Pons (tissue), 1 donor: ENCODE measurements around the gene GPC2.
"Not testable (repeated sequence)": the region's sequence is repeated elsewhere in the genome, so short reads cannot be mapped to it uniquely, and the experiment has no call there.

ENCODE experiments used
- DNase-seq: peaks from one replicate; pipeline ENCODE4 v3.0.0-alpha.2; 2016; ENCODE audit warnings: low spot score

GPC2 gene

DNA sequence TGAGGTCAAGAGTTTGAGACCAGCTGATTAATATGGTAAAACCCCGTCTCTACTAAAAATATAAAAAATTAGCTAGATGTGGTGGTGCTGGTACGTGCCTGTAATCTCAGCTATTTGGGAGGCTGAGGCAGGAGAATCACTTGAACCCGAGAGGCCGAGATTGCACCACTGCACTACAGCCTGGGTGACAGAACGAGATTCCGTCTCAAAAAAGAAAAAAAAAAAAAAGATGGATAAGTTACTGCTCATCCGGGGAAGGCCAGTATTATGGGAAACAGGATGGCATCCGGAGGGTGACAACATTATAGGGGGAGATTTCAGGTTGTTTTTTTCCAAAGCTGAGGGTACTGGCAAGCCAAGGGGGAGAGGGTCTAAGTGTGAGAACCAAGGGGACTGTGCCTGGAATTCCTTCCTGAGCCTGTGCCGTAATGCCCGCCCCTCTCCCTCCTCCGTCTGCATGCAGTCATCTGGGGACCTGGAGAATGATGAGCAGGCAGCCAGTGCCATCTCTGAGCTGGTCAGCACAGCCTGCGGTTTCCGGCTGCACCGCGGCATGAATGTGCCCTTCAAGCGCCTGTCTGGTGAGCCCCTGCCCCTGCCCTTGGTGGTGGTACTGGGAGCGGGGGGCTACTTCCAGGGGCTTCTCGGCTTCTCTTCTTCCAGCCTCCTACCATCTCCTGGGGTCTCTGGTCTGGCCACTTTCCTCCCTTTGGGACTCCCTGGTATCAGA is 24.1 kb downstream of the GPC2 start:
- DNase-seq, result no peak

DNA sequence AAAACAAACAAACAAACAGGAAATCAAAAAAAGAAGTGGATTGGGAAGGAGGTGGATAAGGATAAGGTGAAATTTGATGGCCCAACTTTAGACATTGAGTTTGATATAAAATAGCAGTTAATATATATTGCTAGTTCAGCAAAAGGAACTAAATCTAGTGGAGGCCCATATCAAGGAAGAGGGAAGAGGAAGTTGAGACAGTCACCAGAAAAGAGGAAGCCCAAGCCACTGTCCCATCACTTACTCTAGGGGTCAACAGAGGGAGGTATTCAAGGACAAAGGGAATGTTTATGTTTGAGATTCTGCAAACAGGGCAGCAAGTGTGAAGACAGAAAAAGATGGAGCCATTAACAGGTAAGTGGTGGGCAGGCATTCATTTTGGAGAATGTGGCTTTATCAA is 24.8 kb downstream of the GPC2 start:
- DNase-seq, result peak; percentile 61

DNA sequence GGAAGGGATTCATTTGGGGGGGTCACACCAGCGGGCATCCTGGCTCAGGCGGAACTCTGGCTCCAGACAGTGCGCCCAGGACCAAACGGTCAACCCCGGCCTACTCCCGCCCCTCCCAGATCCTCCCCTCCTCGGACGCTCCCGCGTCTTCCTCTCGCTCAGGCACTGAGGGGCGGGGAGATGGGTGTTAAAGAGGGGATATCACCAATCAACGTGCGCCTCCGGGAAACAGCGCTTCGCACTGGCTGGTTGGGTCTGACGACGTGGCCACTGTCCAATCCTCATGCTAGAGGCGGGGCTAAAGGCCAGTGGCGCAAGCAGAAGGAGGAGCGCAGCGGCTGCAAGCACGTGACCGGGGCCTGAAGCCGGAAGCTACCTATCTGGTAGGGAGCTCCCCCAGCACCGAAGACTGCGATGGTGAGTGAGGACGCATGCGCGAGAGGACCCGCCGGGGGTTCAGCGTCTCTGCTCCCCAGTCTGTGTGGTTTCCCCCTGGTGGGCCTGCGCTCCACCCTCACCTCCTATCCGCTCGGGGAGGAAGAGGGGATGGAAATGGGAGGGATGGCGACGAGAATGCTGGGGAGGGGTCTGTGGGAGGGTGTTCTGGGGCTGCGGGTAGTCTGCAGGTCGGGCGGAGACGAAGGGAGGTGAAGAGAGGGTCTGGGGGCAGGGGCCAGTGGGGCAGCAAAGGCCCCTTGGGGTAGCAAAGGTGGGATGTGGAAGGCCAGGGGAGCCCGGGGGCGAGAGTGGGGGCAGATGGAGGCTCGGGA is 28.4 kb downstream of the GPC2 start, which contains the start of gene LAMTOR4:
Gene LAMTOR4, plus strand, starts transcription at position 360 of the 770 bp plus-strand sequence. Its CDS starts 55 bp downstream, at position 415.
- peak; percentile 100 for DNase-seq

- no peak for DNase-seq
Measured at GRCh38 chr7:100148225-100148558, 29.0 kb downstream of the GPC2 start.

DNA sequence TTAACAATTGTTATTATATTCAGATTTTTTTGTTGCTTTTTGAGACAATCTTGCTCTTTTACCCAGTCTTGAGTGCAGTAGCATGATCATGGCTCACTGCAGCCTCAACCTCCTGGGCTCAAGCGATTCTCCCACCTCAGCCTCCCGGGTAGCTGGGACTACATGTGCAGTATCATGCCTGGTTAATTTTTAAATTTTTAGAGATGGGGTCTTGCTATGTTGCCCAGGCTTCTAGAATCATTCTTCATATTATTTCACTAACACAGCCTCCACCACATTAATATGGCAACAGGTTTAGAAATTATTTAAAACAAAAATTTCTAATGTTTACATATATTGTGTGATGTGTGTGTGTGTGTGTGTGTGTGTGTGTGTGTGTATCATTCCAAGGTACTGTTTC is 29.9 kb downstream of the GPC2 start:
- no peak for DNase-seq

GRCh38 chr7:100146350-100146749 is 30.8 kb downstream of the GPC2 start:
- not testable (repeated sequence) for DNase-seq

GRCh38 chr7:100142461-100142860 is 34.7 kb downstream of the GPC2 start:
- DNase-seq, result no peak

DNA sequence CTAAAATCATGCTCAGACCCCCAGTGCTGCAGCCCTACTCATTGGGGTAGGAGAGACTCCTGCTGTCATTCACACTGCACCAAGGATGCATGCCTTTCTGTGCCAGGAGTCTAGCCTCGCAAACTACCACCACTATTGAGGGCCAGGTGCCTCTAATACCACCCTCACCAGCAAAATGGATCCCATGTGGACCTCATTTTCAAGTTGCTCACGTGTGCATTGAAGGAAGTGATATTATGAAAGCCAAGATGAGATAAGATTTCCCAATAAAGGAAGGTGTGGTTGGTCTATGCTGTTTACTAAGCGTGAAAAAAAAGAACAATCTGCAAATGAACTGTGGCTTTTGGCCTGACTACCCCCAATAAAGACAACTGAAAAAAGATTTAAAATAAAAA is 35.6 kb downstream of the GPC2 start:
- DNase-seq, result no peak

- no peak for DNase-seq
Measured at GRCh38 chr7:100137851-100138760, 39.1 kb downstream of the GPC2 start.

- DNase-seq, result peak; percentile 68
Measured at GRCh38 chr7:100132697-100133151, 44.5 kb downstream of the GPC2 start.

GRCh38 chr7:100132126-100132525 is 45.1 kb downstream of the GPC2 start:
- no peak for DNase-seq

DNA sequence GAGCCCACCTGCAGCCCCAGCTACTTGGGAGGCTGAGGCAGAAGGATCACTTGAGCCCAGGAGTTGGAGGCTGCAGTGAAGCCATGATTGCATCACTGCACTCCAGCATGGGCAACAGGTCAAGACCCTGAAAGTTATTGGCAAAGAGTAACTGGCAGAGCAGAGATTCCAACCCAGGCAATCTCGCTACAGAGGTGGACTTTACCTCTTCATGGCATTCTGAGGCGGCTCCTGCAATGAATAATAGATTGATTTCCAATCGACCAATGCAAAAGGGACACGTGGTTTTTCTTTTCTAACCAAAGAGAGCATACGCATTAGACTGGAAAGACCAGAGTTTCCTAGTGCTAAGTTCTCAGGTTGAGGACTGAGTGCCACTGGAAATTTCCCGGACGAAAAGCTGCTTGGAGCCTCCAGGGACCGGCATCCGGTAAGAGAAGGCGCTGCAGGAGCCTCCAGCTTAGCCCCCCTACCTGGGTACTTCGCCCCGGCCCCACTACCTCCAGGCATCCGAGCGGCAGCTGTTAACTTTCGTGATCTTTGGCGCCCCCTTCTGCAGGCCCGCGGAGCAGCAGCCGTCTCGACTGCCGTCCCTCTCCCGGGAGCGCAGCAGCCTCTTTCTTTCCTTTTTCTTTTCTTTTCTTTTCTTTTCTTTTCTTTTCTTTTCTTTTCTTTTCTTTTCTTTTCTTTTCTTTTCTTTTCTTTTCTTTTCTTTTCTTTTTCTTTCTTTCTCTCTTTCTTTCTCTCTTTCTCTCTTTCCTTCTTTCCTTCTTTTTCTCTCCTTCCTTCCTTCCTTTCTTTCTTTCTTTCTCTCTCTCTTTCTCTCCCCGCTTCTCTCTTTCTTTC is 46.4 kb downstream of the GPC2 start:
- DNase-seq, result no peak

GRCh38 chr7:100130220-100130607 is 47.0 kb downstream of the GPC2 start:
- DNase-seq, result not testable (repeated sequence)

DNA sequence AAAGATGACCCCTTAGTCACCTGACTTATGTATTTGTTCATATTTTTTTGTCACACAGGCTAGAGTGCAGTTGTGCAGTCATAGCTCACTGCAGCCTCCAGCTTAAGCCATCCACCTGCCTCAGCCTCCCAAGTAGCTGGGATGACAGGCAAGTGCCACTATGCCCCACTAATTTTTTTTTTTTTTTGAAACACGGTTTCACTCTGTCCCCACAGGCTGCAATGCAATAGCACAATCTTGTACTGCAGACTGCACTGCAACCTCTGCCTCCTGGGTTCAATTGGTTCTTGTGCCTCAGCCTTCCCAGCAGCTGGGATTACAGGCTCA is 48.6 kb downstream of the GPC2 start:
- DNase-seq, result no peak

DNA sequence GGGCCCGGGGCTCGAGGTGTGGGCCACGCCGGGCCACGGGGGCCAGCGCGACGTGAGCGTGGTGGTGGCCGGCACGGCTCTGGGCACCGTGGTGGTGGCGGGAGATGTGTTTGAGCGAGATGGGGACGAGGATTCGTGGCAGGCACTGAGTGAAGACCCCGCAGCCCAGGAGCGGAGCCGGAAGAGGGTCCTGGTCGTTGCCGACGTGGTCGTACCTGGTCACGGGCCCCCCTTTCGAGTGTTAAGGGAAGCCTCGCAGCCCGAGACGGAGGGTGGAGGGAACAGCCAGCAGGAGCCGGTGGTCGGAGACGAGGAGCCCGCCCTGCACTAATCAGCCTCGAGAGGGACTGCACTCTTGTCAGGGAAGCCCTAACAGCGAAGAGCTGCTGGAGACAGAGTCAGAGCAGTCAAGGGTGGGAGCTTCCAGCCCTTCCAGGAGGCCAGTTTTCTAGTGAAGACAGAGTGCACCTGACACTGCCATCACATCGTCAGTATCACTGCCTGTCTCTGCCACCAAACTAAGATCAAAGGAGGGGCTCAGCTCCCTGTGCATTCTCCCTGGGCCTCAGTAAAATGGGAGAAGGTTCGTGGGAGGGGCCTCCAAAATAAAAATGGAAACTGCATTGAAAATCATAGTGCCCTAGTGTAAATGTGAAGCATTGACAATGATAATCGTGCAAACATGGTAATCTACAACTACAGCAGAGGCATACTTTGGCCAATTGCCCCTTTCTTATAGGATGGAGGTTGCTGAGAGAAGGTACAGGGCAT is 49.1 kb downstream of the GPC2 start:
- no peak for DNase-seq

DNA sequence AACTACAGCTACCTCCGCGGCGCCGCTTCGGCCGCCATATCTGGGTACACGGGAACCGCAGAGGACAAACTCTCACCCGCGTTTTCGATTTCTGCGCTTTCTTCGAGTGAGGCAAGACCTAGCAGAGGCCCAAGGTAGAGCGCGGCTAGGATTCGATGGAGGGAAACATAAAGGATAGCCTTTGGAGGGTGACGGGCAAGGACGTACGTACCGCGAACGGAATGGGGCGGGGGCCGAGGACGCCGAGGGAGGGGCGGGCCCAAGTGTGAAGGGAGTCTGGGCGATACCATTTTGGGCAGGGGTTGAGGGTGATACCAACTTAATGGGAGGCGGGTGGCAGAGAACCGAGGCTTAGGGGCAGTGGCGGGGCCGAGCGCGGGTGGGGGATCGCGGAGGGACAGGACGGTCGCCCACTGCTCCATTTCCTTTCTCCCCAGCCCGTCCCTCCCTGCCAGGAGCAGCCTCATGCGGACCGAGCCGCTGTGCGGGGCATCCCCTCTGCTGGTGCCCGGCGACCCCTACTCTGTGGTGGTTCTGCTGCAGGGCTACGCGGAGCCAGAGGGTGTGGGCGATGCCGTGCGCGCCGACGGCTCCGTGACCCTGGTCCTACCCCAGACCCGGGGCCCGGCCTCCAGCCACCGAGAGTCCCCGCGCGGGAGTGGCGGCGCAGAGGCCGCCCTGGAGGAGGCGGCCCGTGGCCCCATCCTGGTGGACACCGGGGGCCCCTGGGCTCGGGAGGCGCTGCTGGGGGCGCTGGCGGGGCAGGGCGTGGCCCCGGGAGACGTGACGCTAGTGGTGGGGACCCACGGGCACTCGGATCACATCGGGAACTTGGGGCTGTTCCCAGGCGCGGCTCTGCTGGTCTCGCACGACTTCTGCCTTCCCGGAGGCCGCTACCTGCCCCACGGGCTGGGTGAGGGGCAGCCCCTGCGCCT is 50.0 kb downstream of the GPC2 start, which contains the start of gene MBLAC1:
Gene MBLAC1, plus strand, starts transcription at position 37 of the 935 bp plus-strand sequence. Its CDS starts 429 bp downstream, at position 466.
- DNase-seq, result peak; percentile 87

GRCh38 chr7:100126239-100126930 is 50.8 kb downstream of the GPC2 start:
- no peak for DNase-seq

GRCh38 chr7:100124301-100125230 is 52.6 kb downstream of the GPC2 start:
- no peak for DNase-seq
